ENCODE data around the gene ZNF384. TPM values are rescaled to one million over a fixed set of nuclear protein-coding genes. Genes with fewer than 3 reads are reported as not detected.

Gene ZNF384
- total and polyA plus RNA-seq, 3 experiments from 2014 or later, result 37.2 to 63.3 (median 58.1) TPM

DNA sequence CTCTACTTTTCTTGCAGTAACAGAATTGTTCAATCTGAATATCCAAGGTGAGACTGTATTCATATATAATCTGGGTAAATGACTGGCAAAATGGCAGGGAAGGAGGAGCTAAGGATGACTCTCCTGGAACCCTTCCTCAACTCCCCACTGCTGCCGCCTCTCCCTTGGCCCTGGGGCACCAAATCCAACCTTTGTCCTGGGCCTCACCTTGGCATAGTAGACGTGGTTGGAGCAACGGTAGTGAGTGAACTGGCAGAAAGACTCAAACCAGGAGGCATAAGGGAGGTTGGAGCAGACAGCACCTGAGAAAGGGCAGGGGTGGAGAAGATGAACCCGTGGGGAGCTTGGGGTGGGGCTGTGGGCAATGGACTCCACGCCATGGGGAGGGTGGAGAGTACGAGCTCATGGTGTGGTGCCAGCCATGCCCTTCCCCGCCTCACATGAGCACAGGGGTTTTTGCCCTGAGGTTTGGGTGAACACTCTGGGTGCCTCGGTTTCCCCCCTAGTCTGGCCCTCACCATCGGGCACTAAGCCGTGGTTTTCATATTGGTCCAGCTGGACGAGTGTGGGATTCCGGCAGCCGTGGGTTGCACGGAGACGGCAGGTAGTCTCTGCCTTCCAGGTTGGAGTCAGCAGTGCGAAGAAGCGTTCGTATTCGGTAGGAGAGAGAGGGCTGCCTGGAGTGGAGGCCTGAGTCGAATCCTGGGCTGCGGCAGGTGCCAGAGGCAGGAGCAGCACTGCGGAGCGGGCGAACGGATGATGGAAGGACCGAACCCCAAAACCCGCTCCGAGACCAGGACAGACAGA lies 42.7 kb downstream of the ZNF384 start:
- H3K4me3 Mint-ChIP-seq, result peak overlapping the region in 3 of 7 donors; percentile 23 to 44 (median 37)
- POLR2A ChIA-PET, result no interaction called here

DNA sequence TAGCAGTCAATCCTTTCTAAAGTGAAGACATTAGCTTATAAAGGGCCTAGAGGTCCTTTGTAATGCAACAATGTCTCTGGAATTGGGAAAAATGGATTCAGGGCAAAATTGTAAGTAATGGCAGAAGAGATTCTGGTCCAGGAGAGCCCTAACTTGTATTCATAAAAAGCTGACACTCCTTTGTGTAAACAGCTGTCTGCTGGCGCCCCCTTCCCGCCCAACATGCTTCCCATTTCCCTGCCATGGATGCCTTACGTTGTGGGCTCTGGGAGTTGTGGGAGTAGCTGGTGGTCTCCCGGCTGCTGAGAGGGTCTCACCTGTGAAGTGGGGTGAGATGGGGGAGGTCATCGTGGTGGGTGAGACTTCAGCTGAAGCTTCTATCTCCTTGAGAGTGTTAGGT lies 44.3 kb downstream of the ZNF384 start:
- Mint-ChIP-seq H3K4me1 (peaks cover 9 to 12% (median 9%) of the 10 kb centered on the region in 3 donors), H3K27ac (peak overlapping the region in 1 of 8 donors; percentile 17), H3K36me3 (peaks cover 7 to 26% (median 20%) of the 10 kb centered on the region in 3 donors), H3K27me3 (no peaks in the 10 kb centered on the region), H3K9me3 (peaks cover 0 to 10% (median 5%) of the 10 kb centered on the region in 5 donors), H3K4me3 (peak overlapping the region in 1 of 7 donors; percentile 11)
- ChIA-PET POLR2A (no interaction called here), CTCF (interaction anchor here (0.9 to 1.4 kb wide), 2 partner anchors 9 to 16 kb away, joined by 3 to 4 read pairs; partner anchors contain the start of gene LPAR5)
- Histone ChIP-seq H3K27me3 (ENCODE audit: insufficient read depth, low read length, poor library complexity, severe bottlenecking) (no peaks in the 10 kb centered on the region), H3K9me3 (ENCODE audit: low read length) (no peaks in the 10 kb centered on the region), H3K4me3 (ENCODE audit: low read length) (no peak overlapping the region), H3K36me3 (ENCODE audit: insufficient read depth, low read length) (peaks cover 6% of the 10 kb centered on the region), H3K4me1 (ENCODE audit: insufficient read depth, low read length) (no peaks in the 10 kb centered on the region), H3K27ac (ENCODE audit: low read depth, low read length) (no peak overlapping the region)
- no peak for DNase-seq

More for the DNA sequence above, 42.7 kb downstream of the ZNF384 start:
- H3K4me3 ChIP-seq (ENCODE audit: low read length), result no peak overlapping the region
- no peak overlapping the region for H3K27ac ChIP-seq (ENCODE audit: low read depth, low read length)
- Mint-ChIP-seq H3K36me3 (peaks cover 11 to 41% (median 20%) of the 10 kb centered on the region in 3 donors), H3K27me3 (no peaks in the 10 kb centered on the region), H3K4me1 (peaks cover 9 to 12% (median 11%) of the 10 kb centered on the region in 3 donors), H3K9me3 (peaks cover 0 to 10% (median 5%) of the 10 kb centered on the region in 5 donors), H3K27ac (peak overlapping the region in 1 of 8 donors; percentile 37)
- no peaks in the 10 kb centered on the region for H3K4me1 ChIP-seq (ENCODE audit: insufficient read depth, low read length)
- H3K27me3 ChIP-seq (ENCODE audit: insufficient read depth, low read length, poor library complexity, severe bottlenecking), result no peaks in the 10 kb centered on the region
- DNase-seq, result no peak
- no peaks in the 10 kb centered on the region for H3K9me3 ChIP-seq (ENCODE audit: low read length)
- H3K36me3 ChIP-seq (ENCODE audit: insufficient read depth, low read length), result peaks cover 18% of the 10 kb centered on the region
- CTCF ChIA-PET, result no interaction called here

DNA sequence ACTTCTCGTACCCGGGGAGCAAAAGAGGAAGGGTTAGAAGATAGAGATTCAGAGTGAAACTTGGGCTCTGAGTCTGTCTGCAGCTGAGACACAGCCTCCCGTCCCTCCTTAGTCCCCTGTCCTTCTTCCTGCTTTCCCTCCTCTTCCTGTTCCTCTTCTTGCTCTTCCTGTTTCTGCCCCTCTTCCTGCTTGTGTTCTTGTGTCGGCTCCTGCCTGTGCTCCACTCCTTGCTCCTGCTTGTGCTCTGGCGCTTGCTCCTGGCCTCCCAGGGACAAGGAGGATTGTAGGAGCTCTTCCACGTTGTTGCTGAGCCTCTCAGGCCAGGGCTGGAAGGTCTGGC lies 44.9 kb downstream of the ZNF384 start:
- H3K27me3 Mint-ChIP-seq, result no peaks in the 10 kb centered on the region

DNA sequence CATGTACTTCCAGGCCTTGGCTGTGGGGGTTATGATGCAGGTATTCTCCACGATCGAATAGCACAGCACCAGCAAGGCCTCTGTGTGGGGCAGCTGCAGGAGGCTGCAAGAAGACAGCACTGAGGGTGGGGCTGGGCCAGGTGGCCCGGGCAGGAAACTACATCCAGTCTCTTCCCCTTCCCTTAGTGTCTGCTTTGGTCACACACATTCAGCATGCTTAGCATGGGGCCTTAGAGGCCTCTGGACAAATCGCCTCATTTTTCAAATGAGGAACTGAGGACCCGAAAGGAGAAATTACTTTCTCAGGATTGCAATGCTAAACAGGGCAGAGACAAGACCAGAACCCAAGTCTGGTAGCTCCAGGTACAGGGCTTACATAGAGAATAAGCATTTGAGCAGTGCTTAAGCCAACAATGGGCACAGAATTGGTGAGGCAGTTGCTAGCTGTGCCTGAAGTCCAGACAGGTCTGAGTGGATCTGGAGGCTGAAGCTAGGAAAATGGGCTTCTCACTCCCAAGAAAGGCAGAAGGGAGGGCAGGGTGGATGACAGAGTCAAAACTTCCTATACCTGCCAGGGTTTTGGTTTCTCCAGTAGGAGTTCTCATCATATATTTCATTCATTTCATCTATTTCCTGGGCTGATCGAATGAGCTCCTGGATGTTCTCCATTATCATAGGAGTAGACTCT lies 45.5 kb downstream of the ZNF384 start:
- peaks cover 0 to 10% (median 5%) of the 10 kb centered on the region in 5 donors for H3K9me3 Mint-ChIP-seq
- Histone ChIP-seq H3K36me3 (ENCODE audit: insufficient read depth, low read length) (peaks cover 6% of the 10 kb centered on the region), H3K9me3 (ENCODE audit: low read length) (no peaks in the 10 kb centered on the region), H3K27me3 (ENCODE audit: insufficient read depth, low read length, poor library complexity, severe bottlenecking) (no peaks in the 10 kb centered on the region), H3K4me3 (ENCODE audit: low read length) (no peak overlapping the region), H3K27ac (ENCODE audit: low read depth, low read length) (no peak overlapping the region), H3K4me1 (ENCODE audit: insufficient read depth, low read length) (no peaks in the 10 kb centered on the region)
- H3K27ac Mint-ChIP-seq, result no peak overlapping the region
- CTCF ChIA-PET, result interaction anchor here (1.1 to 1.4 kb wide), 2 partner anchors 8 to 301 kb away, joined by 3 to 4 read pairs; partner anchors contain the start of gene LPAR5
- no peak overlapping the region for H3K4me3 Mint-ChIP-seq
- no peaks in the 10 kb centered on the region for H3K27me3 Mint-ChIP-seq
- DNase-seq, result no peak
- POLR2A ChIA-PET, result interaction anchor here (0.8 kb wide), 1 partner anchor 8 kb away, joined by 3 read pairs; the partner anchor contains the start of gene LPAR5
- H3K4me1 Mint-ChIP-seq, result peaks cover 9 to 12% (median 9%) of the 10 kb centered on the region in 3 donors
- H3K36me3 Mint-ChIP-seq, result peaks cover 7 to 23% (median 20%) of the 10 kb centered on the region in 3 donors

More for the DNA sequence above, 44.9 kb downstream of the ZNF384 start:
- H3K4me3 ChIP-seq (ENCODE audit: low read length), result no peak overlapping the region
- peaks cover 6% of the 10 kb centered on the region for H3K36me3 ChIP-seq (ENCODE audit: insufficient read depth, low read length)
- POLR2A ChIA-PET, result interaction anchor here (0.8 kb wide), 1 partner anchor 9 kb away, joined by 3 read pairs; the partner anchor contains the start of gene LPAR5
- peaks cover 9 to 12% (median 9%) of the 10 kb centered on the region in 3 donors for H3K4me1 Mint-ChIP-seq
- peaks cover 7 to 23% (median 20%) of the 10 kb centered on the region in 3 donors for H3K36me3 Mint-ChIP-seq
- CTCF ChIA-PET, result interaction anchor here (0.9 to 1.4 kb wide), 2 partner anchors 9 to 15 kb away, joined by 3 to 4 read pairs; partner anchors contain the start of gene LPAR5
- no peaks in the 10 kb centered on the region for H3K9me3 ChIP-seq (ENCODE audit: low read length)
- H3K27ac ChIP-seq (ENCODE audit: low read depth, low read length), result no peak overlapping the region
- H3K9me3 Mint-ChIP-seq, result peaks cover 0 to 10% (median 5%) of the 10 kb centered on the region in 5 donors
- no peaks in the 10 kb centered on the region for H3K4me1 ChIP-seq (ENCODE audit: insufficient read depth, low read length)
- no peak overlapping the region for H3K4me3 Mint-ChIP-seq
- H3K27ac Mint-ChIP-seq, result no peak overlapping the region
- no peak for DNase-seq
- H3K27me3 ChIP-seq (ENCODE audit: insufficient read depth, low read length, poor library complexity, severe bottlenecking), result no peaks in the 10 kb centered on the region

DNA sequence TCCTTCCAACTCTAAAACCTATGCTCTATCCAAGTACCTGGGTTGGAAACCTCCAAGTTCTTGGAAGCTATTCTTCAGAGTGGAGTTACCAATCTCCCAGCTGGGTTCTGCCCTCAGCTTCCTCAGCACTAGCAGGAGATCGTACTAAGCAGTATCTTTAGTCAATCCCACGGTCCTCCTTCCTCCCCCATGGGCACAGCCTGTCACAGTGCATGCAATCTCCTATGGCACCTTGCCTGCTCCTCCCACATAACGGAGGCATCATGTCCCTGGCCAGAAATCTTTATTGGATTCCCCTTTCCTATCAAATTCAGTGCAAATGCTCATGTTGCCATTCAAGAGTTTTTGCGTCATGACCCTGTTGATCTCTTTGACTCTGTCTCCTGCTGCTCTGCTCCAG lies 48.0 kb downstream of the ZNF384 start:
- no peaks in the 10 kb centered on the region for H3K9me3 ChIP-seq (ENCODE audit: low read length)
- ChIA-PET CTCF (interaction anchor here (1.3 kb wide), 1 partner anchor 21 kb away, joined by 5 read pairs; no protein-coding TSS in a partner anchor), POLR2A (no interaction called here)
- H3K9me3 Mint-ChIP-seq, result peaks cover 0 to 10% (median 5%) of the 10 kb centered on the region in 5 donors
- H3K27ac ChIP-seq (ENCODE audit: low read depth, low read length), result no peak overlapping the region
- H3K4me1 Mint-ChIP-seq, result peaks cover 6 to 7% (median 7%) of the 10 kb centered on the region in 3 donors
- DNase-seq, result no peak
- H3K4me1 ChIP-seq (ENCODE audit: insufficient read depth, low read length), result no peaks in the 10 kb centered on the region
- H3K4me3 Mint-ChIP-seq, result peak overlapping the region in 1 of 7 donors; percentile 1
- H3K27me3 Mint-ChIP-seq, result no peaks in the 10 kb centered on the region
- H3K4me3 ChIP-seq (ENCODE audit: low read length), result no peak overlapping the region
- peaks cover 6 to 20% (median 13%) of the 10 kb centered on the region in 3 donors for H3K36me3 Mint-ChIP-seq
- peak overlapping the region in 1 of 8 donors; percentile 70 for H3K27ac Mint-ChIP-seq
- no peaks in the 10 kb centered on the region for H3K36me3 ChIP-seq (ENCODE audit: insufficient read depth, low read length)
- H3K27me3 ChIP-seq (ENCODE audit: insufficient read depth, low read length, poor library complexity, severe bottlenecking), result no peaks in the 10 kb centered on the region

DNA sequence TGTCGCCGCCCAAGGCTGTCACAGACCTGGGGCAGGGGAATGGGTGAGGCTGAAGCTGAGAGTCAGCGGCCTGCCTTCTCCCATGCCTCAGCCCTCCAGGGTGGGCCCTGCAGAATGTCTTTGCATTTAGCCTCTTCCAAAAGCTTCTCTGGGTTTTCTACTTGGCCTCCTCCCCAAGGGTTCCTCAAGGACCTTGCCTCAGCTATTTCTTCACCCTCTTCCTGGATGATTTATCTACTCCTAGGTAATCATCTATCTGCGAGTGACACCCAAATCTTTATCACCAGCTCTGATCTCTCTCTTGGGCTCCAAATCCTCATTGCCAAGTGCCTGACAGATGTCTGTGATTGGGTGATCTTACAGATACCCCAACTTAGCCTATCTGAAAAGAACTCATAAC lies 48.7 kb downstream of the ZNF384 start:
- POLR2A ChIA-PET, result no interaction called here
- no peaks in the 10 kb centered on the region for H3K36me3 ChIP-seq (ENCODE audit: insufficient read depth, low read length)
- H3K4me3 Mint-ChIP-seq, result no peak overlapping the region
- no peaks in the 10 kb centered on the region for H3K9me3 ChIP-seq (ENCODE audit: low read length)
- no peak overlapping the region for H3K27ac ChIP-seq (ENCODE audit: low read depth, low read length)
- H3K4me3 ChIP-seq (ENCODE audit: low read length), result no peak overlapping the region
- H3K27me3 Mint-ChIP-seq, result no peaks in the 10 kb centered on the region
- H3K27ac Mint-ChIP-seq, result peak overlapping the region in 1 of 8 donors; percentile 89
- peaks cover 6 to 20% (median 13%) of the 10 kb centered on the region in 3 donors for H3K36me3 Mint-ChIP-seq
- peaks cover 0 to 10% (median 5%) of the 10 kb centered on the region in 5 donors for H3K9me3 Mint-ChIP-seq
- peaks cover 11 to 14% (median 13%) of the 10 kb centered on the region in 3 donors for H3K4me1 Mint-ChIP-seq
- H3K27me3 ChIP-seq (ENCODE audit: insufficient read depth, low read length, poor library complexity, severe bottlenecking), result no peaks in the 10 kb centered on the region
- CTCF ChIA-PET, result interaction anchor here (1.3 kb wide), 1 partner anchor 21 kb away, joined by 5 read pairs; no protein-coding TSS in a partner anchor
- DNase-seq, result no peak
- H3K4me1 ChIP-seq (ENCODE audit: insufficient read depth, low read length), result peaks cover under 1% of the 10 kb centered on the region

DNA sequence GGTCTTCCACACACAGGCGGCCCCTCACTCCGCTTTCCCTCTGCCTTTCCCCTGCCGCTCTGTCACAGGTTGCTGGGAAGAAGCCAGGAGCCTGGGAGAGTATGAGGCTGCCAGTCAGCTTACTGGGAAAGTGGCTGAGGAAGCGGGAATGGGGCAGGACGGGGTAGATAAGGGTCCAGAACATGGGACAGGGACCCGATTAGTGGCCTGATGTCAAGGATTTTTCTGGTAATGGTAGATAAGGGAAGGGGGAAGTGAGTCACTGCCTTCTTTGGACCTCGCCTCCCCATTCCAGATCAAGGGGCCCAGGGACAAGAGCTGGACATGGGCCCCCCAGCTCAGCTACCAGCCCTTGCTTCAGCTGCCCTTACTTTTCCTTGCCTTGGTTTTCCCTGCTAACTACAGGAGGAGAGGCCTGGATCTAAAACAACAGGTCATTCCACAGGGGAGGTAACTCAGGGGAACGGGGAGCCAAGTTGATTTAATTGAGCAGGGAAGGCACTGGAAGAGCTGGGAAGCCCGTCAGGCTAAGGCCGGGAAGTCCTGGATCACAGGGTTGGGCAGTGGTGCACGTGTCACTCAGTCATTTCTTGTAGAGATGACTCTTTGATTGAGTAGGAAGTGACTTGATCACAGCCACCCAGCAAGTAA lies 49.9 kb downstream of the ZNF384 start:
- DNase-seq, result no peak
- H3K4me1 ChIP-seq (ENCODE audit: insufficient read depth, low read length), result peaks cover 8% of the 10 kb centered on the region
- H3K27ac ChIP-seq (ENCODE audit: low read depth, low read length), result peak overlapping the region; percentile 54
- Mint-ChIP-seq H3K4me3 (no peak overlapping the region), H3K9me3 (peaks cover 0 to 5% (median 2%) of the 10 kb centered on the region in 5 donors), H3K27ac (no peak overlapping the region), H3K4me1 (peaks cover 21 to 26% (median 23%) of the 10 kb centered on the region in 3 donors), H3K36me3 (peaks cover 4 to 11% (median 10%) of the 10 kb centered on the region in 3 donors), H3K27me3 (no peaks in the 10 kb centered on the region)
- POLR2A ChIA-PET, result no interaction called here
- no peaks in the 10 kb centered on the region for H3K27me3 ChIP-seq (ENCODE audit: insufficient read depth, low read length, poor library complexity, severe bottlenecking)
- CTCF ChIA-PET, result no interaction called here
- no peaks in the 10 kb centered on the region for H3K36me3 ChIP-seq (ENCODE audit: insufficient read depth, low read length)
- H3K4me3 ChIP-seq (ENCODE audit: low read length), result no peak overlapping the region
- H3K9me3 ChIP-seq (ENCODE audit: low read length), result no peaks in the 10 kb centered on the region

Data from CD8-positive, alpha-beta memory T cell (primary cell).